GM18508 (cell line): ENCODE data around the gene TMEM150A.
"Not testable (repeated sequence)": the region's sequence is repeated elsewhere in the genome, so short reads cannot be mapped to it uniquely, and the experiment has no call there.

Experiments used
- ATAC-seq: cut with Tn5 transposase; IDR thresholded peaks from one replicate; pipeline ENCODE4 v1.9.1; 2021; ENCODE audit warnings: moderate number of reproducible peaks; ENCODE audit not compliant: insufficient read depth, unreplicated experiment

The TMEM150A gene

DNA sequence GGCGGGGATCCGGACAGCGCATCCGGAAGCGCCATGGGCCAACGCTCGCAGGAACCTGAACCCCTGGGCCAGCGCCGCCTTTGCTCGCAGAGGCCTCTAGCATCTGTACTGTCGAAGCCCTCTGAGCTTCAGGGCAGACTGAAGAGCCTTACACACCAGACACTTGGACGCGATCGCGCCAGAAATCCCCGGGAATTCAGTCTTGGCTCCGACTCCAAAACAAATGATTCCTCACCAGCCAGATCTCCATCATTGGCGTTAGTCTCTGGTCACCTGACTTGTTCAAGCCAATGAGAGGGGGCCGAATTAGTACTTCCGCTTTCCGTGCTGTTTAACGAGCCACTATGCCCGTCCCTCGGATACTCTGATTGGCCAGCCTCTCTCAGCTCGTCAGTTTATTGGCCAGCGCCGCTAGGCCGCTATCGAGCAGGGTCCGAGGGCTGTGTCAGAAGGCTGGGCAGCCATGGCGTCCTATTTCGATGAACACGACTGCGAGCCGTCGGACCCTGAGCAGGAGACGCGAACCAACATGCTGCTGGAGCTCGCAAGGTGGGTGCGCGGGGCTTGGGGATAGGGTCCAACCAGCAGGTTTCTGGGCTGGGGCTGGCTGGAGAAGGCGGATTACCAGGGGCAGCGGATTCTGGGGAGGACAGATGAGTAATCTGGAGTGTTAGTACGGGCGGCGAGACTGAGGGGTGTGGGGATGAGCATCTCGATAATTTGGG, 7.0 kb downstream of the TMEM150A start, which contains the start of gene RNF181:
Gene RNF181, plus strand, starts transcription at position 445 of the 725 bp plus-strand sequence. Its CDS starts 19 bp downstream, at position 464.
- ATAC-seq: peak; percentile 95

DNA sequence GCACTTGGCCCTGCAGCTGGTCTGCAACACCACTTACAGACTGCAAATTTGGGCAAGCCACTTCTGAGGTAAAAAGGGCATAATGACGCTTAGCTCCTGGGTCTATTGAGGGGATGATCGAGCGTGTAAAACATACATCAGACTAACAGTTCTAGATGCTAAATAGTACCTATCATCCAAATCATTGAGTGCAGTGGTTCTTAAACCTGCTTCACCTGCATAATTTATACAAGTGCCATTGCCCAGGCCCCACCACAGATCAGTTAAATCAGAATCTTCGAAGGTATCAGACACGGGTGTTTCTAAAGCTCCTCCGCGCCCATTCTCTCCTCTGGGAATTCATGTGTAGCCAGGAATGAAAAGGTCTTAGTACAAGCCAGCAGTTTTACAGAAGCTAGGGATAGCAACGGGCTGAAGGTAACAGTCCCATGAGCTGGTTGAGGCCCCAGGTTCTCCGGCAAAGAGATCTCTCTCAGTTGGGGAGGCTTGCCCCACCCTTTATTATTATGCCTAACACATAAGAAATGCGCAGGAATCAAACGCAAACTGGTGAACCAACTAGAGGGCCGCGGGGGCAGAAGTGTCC, 7.7 kb downstream of the TMEM150A start:
- no peak for ATAC-seq

DNA sequence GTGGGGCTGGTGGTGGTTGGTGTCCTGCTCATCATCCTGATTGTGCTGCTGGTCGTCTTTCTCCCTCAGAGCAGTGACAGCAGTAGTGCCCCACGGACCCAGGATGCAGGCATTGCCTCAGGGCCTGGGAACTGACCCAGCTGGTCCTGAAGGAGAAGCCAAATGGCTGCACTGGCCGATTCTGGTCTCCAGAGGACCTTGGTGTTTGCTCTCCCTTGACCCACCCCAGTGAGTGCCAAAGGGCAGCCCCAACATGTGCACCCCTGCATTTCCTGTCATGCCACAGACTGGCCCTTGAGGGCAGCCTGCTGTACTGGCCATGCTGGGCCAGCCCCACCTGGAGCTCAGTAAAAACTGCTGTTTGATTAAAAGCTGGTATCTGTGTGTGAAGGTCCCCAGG, 9.5 kb downstream of the TMEM150A start:
- ATAC-seq: no peak

DNA sequence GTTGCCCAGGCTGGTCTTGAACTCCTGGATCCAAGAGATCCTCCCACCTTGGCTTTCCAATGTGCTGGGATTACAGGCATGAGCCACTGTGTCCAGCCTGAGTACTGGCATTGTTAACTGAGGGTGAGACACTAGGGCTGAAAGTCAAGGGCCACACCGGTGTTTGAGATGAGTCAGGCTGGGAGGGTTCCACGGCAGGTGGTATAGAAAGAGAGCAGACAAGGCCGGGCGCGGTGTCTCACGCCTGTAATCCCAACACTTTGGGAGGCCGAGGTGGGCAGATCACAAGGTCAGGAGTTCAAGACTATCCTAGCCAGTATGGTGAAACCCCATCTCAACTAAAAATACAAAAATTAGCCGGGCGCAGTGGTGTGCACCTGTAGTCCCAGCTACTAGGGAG, 10.2 kb downstream of the TMEM150A start:
- not testable (repeated sequence) for ATAC-seq

DNA sequence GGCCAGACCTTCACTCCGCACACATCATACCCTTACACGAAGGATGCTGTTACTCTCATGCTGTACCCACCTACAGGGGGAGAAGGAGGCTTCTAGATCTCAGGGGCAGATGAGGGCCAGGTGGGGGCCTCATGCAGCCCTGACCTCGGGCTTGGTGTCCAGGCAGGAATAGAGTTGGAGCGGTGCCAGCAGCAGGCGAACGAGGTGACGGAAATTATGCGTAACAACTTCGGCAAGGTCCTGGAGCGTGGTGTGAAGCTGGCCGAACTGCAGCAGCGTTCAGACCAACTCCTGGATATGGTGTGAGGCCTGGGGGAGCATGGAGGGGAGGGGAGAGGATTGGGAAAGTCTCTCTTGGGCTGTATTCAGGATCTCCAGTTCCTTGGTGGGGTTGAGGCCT, 10.9 kb downstream of the TMEM150A start:
- no peak for ATAC-seq

DNA sequence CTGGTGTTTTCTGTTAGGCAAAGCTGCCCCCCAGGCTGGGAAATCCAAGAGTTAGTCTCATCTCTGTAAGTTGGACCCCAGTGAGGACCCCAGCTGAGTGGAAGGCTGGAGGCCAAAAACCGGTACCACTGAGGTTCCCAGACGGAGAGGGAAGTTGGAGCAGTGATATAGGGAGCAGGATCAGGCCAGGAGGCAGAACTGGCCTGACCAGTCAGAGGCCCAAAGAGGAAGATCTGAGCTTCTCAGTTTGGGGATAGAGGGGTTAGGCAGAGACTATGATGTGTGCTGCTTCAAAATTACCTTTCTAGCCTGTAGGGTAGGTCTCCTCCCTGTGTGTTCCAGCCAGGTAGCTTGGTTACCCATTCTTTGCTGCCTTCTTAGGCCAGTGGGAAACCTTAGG, 11.5 kb downstream of the TMEM150A start:
- no peak for ATAC-seq

DNA sequence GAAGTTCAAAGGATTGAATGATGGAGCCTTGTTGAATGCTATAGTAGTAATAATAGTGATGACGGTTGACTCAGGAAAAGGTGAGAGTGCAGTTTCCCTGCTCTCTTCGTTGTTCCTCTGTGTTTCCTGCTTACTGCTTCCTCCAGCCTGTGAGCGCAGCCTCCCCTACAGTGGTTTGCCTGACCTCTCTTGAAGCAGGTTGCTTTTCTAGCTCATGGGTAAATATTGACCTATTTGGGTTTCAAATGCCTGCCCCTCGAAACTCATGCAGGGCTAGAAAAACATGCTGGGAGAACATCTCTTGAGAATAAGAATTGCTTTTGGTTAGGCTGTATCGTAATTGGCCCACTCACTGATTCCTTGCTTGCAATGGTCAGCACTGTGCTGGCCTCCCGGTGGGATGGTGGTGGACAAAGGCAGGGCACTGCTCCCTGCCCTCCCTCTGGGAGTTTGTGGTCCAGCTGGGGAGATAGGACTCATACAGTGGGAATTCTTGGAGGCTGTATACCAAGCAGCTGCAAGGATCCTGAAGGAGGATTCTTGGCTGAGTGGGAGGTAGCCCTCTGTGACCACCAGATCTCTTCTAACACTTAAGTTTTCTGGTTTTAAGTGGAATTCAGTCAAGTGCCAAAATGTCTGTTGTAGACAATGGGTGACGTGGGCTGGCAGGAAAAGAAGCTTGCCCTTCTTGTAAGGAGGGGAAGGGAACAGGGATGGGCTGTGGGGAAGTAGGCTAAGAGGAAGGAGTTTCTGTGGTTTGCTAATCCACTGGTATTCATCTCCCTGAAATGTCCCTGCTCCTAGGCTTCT, 12.3 kb downstream of the TMEM150A start:
- no peak for ATAC-seq

DNA sequence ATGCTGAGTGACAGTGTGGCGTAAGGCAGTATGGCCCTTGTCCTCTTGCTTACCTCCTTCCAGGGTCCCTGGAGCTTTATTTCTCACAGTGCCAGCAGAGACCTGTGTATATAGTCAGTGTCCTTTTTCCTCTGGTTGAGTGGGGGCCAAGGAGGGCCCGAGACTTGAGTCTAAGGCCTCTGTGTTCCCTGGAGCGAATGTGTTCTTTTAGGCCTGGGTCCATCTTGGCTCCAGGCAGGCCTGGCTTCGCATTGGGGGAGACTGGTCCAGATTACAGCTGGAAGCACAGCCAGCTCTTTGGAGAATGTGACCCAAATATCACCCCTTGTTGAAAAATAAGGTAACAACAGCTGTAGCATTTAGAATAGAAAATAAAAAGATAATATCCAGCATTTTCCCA, 13.3 kb downstream of the TMEM150A start:
- no peak for ATAC-seq

DNA sequence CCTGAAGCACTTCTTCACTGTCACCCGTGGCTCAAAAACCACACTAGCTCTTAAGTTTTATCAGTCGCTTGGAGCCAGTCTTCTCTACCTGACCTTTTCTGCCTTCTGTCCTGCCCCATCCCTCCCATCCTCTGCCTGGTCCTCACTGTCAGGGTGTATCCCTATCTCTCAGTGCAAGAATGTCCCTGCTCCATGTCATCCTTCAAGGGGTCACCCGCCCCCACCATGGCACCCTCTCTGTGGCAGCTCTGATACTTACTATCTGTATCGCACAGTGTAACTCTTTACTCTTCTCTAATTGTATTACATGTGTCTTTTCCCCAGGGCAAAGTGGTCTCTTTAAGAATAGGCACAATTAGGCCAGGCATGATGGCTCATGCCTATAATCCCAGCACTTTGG, 13.9 kb downstream of the TMEM150A start:
- no peak for ATAC-seq

DNA sequence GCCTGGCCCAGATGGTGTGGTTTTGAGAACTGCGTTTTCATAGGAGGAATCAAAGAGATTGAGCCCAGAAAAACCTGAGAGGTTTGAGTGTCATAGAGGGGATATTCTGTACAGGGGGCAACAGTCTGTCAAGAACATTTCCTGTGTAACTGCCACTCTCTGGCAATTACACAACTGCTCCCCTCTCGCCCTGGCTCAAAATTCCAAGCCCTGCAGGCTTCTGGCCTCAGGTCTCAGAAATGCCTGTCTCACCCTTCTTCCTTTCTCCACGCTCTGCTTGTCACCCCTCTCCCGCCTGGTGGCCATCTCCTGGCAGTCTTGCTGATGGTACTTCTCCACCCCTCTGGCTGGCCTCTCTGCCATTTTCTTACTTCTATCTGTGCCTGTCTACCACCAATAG, 14.3 kb downstream of the TMEM150A start:
- ATAC-seq: no peak

DNA sequence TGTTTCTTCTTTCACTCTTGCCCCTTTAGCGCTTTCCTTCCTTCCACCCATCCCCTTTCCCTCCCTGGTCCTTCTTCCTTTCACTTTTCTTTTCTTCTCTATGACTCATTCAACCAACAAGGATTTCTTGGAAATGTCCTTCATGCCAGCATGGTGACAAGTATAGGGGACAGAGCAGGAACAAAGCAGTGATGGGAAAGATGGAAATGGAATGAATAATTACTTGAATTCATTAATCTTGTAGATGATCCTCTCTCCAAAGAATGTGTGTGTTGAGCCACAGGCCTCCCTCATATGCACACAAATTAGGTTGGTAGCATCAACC, 16.8 kb downstream of the TMEM150A start:
- no peak for ATAC-seq

DNA sequence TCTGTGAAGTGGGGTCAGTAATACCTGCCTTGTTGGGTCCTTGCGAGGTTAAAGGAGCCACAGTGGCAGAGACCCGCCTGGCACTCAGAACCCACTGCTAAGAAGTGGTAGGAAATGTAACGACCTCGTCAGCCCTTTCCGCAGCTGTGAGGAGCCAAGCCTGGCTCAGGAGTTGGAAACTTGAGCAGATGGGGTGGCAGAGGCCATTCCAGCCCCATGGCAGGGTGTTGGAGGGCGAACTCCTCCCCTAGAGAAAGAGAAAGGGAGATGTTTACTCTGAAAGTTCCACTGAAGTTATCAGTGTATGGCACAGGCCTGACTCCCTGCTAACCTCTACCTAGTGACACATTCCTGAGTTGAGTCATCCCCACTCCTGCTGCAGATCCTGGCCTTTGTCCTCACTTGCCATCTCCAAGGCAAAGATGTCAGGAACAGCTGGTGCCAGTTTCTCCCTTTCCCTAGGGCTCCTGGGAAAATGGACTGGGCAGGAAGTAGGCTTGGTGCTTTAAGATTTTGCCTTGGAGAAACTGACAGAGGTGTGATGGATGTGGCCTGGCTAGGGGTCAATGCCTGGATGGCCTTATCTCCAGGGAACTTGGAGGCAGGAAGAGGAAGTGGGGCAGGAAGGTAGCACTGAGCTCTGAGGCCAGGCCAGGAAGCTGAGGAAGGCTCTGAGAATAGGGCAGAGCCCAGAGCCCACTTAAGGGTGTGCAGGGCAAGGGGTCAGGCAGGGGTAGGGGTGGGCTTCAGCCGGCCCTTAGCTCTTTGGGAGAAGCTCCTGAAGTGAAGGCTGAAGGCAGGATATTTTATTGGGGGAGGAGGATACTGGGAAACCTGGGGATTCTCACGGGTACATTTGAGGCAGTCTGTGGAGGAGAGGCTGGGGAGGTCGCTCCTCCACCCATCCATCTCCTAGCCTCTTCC, 17.4 kb downstream of the TMEM150A start:
- no peak for ATAC-seq

DNA sequence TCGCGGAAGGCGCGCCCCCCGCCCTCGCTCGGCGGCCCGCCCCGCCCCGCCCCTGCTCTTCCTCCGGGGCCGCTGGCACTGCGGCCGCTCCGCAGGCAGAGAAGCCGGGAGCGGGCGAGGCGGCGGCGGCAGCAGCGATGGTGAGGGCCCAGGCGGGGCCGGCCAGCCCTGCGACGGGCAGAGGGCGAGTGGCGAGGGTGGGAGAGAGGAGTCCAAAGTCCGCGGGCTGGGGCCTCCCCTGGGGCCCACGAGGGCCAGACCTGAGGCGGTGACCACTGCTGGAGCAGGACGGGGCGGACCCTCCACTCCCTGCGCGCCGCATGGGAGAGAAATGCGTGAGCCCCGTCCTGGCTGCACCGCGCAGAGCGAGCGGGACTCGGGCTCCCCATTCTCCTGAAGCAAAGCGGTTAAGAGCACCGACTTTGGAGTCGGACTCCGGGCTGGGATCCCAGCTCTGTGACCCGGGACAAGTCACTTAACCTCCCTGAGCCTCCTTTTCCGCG, 18.1 kb downstream of the TMEM150A start, which contains the start of gene VAMP5:
Gene VAMP5, plus strand, starts transcription at position 78 of the 503 bp plus-strand sequence. Its CDS starts 60 bp downstream, at position 138.
- ATAC-seq: no peak

DNA sequence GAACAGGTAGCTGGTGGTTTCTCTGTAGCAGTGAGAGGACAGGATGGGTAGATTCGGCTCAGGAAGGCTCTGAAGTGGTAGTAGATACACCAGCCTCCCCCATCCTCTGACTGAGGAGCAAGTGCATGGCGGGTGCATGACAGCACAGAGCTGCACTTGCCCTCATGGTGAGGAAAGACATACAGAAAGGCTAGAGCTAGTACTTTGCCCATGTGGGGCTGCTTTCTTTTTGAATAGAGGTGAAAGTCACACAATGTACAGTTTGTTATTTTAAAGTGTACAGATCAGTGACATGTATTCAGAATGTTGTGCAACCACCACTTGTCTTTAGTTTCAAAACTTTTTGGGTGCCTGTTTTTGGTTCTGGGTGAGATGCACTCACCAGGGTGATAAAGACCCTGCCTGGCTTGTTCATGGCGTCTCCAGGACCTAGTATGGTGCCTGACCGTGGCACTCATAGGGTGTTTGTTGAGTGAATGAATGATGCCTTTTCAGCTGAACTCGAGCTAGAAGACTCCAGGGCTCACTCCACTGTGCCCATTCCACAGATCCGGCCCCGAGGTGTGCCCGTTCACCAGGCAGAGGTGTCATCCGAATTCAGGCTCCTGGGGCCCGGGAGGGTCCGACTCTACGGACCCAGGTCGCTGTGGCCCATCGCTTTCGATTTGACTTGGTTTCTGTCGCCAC, 18.7 kb downstream of the TMEM150A start:
- no peak for ATAC-seq

DNA sequence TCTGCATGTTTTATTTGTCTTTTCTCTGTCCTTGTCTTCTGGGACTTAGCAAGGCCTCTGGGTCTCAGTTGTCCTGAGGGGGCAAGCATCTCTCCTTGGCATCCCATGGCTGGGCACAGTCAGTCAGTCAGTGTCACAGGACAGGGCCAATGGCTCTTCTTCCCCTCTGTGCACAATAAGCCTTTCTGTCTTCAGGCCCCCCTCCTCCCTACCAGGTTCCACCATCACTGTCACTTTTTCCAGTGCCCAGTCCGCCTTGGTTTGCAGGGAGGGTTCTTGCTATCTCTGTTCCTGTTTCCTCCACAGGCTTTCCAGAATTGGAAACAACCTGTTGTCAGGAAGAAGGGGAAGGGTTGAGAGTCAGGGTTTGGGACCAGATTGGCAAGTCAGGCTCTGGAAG, 20.0 kb downstream of the TMEM150A start:
- ATAC-seq: no peak

DNA sequence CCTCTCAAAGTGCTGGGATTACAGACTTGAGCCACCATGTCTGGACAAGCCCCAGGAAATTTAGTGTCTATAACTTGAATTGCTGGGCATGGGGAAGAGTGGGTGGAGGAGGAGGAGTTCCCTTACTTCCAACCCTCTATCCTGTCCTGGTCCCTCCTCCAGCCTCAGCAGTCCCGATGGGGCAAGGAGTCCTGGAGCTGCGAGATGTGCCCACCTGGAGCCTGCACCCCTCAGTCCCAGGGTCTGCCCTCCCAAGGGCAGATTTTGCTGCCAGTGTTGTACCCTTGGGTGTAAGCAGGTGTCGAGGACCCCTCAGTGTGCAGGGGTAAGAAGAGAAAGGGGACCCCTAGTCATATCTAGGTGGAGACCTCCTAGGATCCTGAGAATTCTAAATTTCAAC, 22.3 kb downstream of the TMEM150A start:
- ATAC-seq: no peak

DNA sequence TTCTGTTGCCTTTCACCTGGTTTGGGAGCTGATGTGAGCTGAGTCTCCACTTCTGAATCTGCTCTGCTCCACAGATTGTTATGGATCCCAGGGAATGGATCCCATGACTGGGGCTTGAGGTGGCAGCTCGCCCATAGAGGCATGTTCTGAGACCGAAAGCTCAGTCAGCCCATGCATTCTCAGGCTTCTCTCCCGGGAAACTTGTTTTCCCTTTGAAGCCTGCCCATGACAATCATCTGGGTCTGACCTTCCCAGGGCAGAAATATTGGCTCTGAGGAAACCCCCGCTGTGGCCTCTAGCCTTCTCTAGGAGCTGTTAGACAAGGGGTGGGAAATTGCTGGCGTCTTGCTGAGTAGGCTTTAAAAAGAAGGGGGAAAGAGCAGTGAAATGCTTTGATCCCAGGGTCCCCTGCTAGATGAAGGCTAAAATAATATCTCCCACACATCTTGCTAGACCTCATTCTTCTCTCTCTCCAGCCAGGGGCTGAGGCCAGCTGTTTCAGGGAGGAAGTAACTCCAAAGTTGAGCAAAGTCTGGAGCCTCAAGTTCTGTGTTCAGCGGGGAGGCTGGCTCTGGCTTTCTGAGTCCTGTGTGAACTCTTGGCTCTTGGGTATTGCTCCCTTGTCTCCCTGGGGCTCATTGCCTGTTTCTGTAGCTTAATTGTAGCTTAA, 23.1 kb downstream of the TMEM150A start:
- ATAC-seq: no peak

DNA sequence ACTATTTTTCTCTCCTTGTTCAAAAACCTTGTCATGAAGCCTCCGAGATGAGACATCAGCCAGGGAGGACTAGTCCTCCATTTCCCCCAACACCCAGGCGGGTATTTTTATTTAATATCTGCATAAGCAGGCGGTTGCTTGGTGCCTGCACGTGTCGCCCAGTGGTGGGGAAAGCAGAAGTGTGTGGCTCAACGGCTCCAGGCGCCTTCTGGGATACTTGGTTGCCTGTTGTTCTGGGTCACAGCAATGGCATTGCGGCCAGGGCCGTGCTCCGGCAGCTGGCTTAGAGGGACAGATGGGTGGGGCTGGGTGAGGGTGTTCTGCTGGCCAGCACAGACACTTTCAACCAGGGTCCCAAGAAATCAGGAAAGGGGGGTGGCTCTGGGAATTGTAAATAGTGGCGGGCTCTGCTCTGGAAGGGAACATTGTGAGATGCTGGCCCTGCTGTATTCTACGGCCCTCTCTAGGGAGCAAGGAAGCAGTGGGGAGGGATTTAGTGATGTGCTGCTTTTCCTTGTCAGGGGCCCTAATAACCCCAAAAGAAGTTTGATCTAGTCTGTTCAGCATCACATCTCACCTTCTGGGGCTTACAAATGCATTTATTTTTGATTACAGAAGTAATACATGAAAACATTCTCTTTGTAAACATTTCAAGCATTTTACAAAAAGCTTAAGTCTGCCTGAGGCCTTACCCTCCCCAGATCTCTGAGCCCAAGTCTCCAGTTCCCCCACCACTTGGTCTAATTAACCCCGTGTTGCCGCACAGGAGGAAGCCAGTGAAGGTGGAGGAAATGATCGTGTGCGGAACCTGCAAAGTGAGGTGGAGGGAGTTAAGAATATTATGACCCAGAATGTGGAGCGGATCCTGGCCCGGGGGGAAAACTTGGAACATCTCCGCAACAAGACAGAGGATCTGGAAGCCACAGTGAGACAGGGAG, 24.0 kb downstream of the TMEM150A start:
- no peak for ATAC-seq
